ENCODE measurements around the gene FAM171A2. TPM values are rescaled to one million over a fixed set of nuclear protein-coding genes. Genes with fewer than 3 reads are reported as not detected.

FAM171A2 gene
- total RNA-seq, 2 donors from 2014 or later = 0.63 TPM; not detected in 1

GRCh38 chr17:44338702-44339101, 25.0 kb downstream of the FAM171A2 start:
- ATAC-seq (ENCODE audit: insufficient number of reproducible peaks, low FRiP score, low read depth) = no peak

GRCh38 chr17:44335968-44336367, 27.7 kb downstream of the FAM171A2 start:
- Histone ChIP-seq H3K27ac (no peak overlapping the region), H3K9me3 (no peaks in the 10 kb centered on the region), H3K4me3 (no peak overlapping the region), H3K36me3 (no peaks in the 10 kb centered on the region), H3K27me3 (replicated peaks; ENCODE audit: insufficient read depth) (no peaks in the 10 kb centered on the region), H3K4me1 (ENCODE audit: control insufficient read depth in 1 of 2, low read depth in 2 of 2) (no peaks in the 10 kb centered on the region)
- no peak for TF ChIP-seq CTCF (IDR thresholded peaks at IDR 0.05)
- DNase-seq (ENCODE audit: low spot score) (no peak), ATAC-seq (ENCODE audit: insufficient number of reproducible peaks, low FRiP score, low read depth) (no peak)

More at GRCh38 chr17:44338702-44339101, 25.0 kb downstream of the FAM171A2 start:
- Histone ChIP-seq H3K27ac (no peak overlapping the region), H3K27me3 (replicated peaks; ENCODE audit: insufficient read depth) (no peaks in the 10 kb centered on the region), H3K4me1 (ENCODE audit: control insufficient read depth in 1 of 2, low read depth in 2 of 2) (no peaks in the 10 kb centered on the region), H3K36me3 (no peaks in the 10 kb centered on the region), H3K9me3 (no peaks in the 10 kb centered on the region), H3K4me3 (no peak overlapping the region)
- no peak for DNase-seq (ENCODE audit: low spot score)
- no peak for TF ChIP-seq CTCF (IDR thresholded peaks at IDR 0.05)

- DNase-seq (ENCODE audit: low spot score) (no peak), ATAC-seq (ENCODE audit: insufficient number of reproducible peaks, low FRiP score, low read depth) (no peak)
- H3K36me3 ChIP-seq = no peaks in the 10 kb centered on the region
- no peaks in the 10 kb centered on the region for H3K9me3 ChIP-seq
- no peak for TF ChIP-seq CTCF (IDR thresholded peaks at IDR 0.05)
- no peak overlapping the region for H3K27ac ChIP-seq
- no peaks in the 10 kb centered on the region for H3K27me3 ChIP-seq (replicated peaks; ENCODE audit: insufficient read depth)
- no peaks in the 10 kb centered on the region for H3K4me1 ChIP-seq (ENCODE audit: control insufficient read depth in 1 of 2, low read depth in 2 of 2)
- H3K4me3 ChIP-seq = no peak overlapping the region
Observed at GRCh38 chr17:44335564-44335963, 28.1 kb downstream of the FAM171A2 start.

- Histone ChIP-seq H3K4me1 (ENCODE audit: control insufficient read depth in 1 of 2, low read depth in 2 of 2) (no peaks in the 10 kb centered on the region), H3K4me3 (no peak overlapping the region), H3K27me3 (replicated peaks; ENCODE audit: insufficient read depth) (no peaks in the 10 kb centered on the region), H3K27ac (no peak overlapping the region), H3K36me3 (no peaks in the 10 kb centered on the region), H3K9me3 (no peaks in the 10 kb centered on the region)
- no peak for ATAC-seq (ENCODE audit: insufficient number of reproducible peaks, low FRiP score, low read depth)
- TF ChIP-seq CTCF (IDR thresholded peaks at IDR 0.05) = no peak
- no peak for DNase-seq (ENCODE audit: low spot score)
Observed at GRCh38 chr17:44334727-44335126, 28.9 kb downstream of the FAM171A2 start.

- Histone ChIP-seq H3K4me3 (no peak overlapping the region), H3K9me3 (no peaks in the 10 kb centered on the region), H3K4me1 (ENCODE audit: control insufficient read depth in 1 of 2, low read depth in 2 of 2) (no peaks in the 10 kb centered on the region), H3K27me3 (replicated peaks; ENCODE audit: insufficient read depth) (no peaks in the 10 kb centered on the region), H3K36me3 (no peaks in the 10 kb centered on the region), H3K27ac (no peak overlapping the region)
- ATAC-seq (ENCODE audit: insufficient number of reproducible peaks, low FRiP score, low read depth) = no peak
- TF ChIP-seq CTCF (IDR thresholded peaks at IDR 0.05) = no peak
- no peak for DNase-seq (ENCODE audit: low spot score)
Observed at GRCh38 chr17:44334315-44334714, 29.3 kb downstream of the FAM171A2 start.

Data from thoracic aorta (tissue), 2 donors.